K562 (cell line): ENCODE data around the gene TOMM6. TPM values are rescaled to one million over a fixed set of nuclear protein-coding genes. Genes with fewer than 3 reads are reported as not detected.
A peak's percentile ranks its signal among the peaks of the same experiment; 100 is the strongest.

Experiments
- C11orf30 ChIP-seq: fragments of 450-650 bp; IDR thresholded peaks from 2 replicates; pipeline ENCODE4 v1.6.1; 2016; ENCODE audit warnings: low read depth, mild to moderate bottlenecking
- FOXK2 ChIP-seq, 2 experiments: fragments of 450-650 bp; IDR thresholded peaks in 1 of 2; conservative IDR thresholded peaks in 1 of 2; 2 replicates each; pipeline ENCODE4 v1.6.1; 2016; ENCODE audit warnings: low read depth in 2 of 2, mild to moderate bottlenecking in 1 of 2
- GATA2 ChIP-seq: sonication (generic); formaldehyde crosslinking; IDR thresholded peaks from 2 replicates; pipeline ENCODE4 v1.4.0; 2020; ENCODE audit warnings: mild to moderate bottlenecking, missing genetic modification reagents
- HDGF ChIP-seq: fragments of 450-650 bp; IDR thresholded peaks from 2 replicates; pipeline ENCODE4 v1.6.1; 2016
- HNRNPUL1 ChIP-seq: fragments of 200-400 bp; formaldehyde crosslinking; IDR thresholded peaks from 2 replicates; pipeline ENCODE4 v1.6.1; 2017; ENCODE audit warnings: low read length
- KAT2B ChIP-seq: IDR thresholded peaks from one replicate; pipeline ENCODE4 v1.6.1; 2012; ENCODE audit warnings: low read depth, mild to moderate bottlenecking, control low read depth, inconsistent platforms, low read length, moderate library complexity
- KAT8 ChIP-seq: fragments of 450-650 bp; IDR thresholded peaks from 2 replicates; pipeline ENCODE4 v1.6.1; 2016; ENCODE audit warnings: low read depth, mild to moderate bottlenecking
- LCOR ChIP-seq: sonication (generic); formaldehyde crosslinking; IDR thresholded peaks from 2 replicates; pipeline ENCODE4 v1.8.0; 2022; ENCODE audit warnings: mild to moderate bottlenecking, missing genetic modification reagents
- MEF2D ChIP-seq: conservative IDR thresholded peaks from 2 replicates; pipeline ENCODE4 v1.6.1; 2016; ENCODE audit warnings: low read depth, missing genetic modification characterization, missing compliant biosample characterization
- NFE2 ChIP-seq: IDR thresholded peaks from 2 replicates; pipeline ENCODE4 v1.6.1; 2014; ENCODE audit warnings: antibody characterized with exemption, low read depth
- NFYB ChIP-seq: IDR thresholded peaks from 2 replicates; pipeline ENCODE4 v1.6.1; 2011; ENCODE audit warnings: mild to moderate bottlenecking, moderate library complexity; ENCODE audit not compliant: insufficient read length; ENCODE audit errors: extremely low read depth
- NRF1 ChIP-seq, 2 experiments: fragments of 450-650 bp; IDR thresholded peaks in 1 of 2; conservative IDR thresholded peaks in 1 of 2; 2 replicates each; pipeline ENCODE4 v1.6.1; 2014; ENCODE audit warnings: mild to moderate bottlenecking in 2 of 2
- SOX6 ChIP-seq: fragments of 450-650 bp; IDR thresholded peaks from 2 replicates; pipeline ENCODE4 v1.6.1; 2014; ENCODE audit warnings: mild to moderate bottlenecking
- TOE1 ChIP-seq, 2 experiments: fragments of 450-650 bp in 1 of 2; sonication (generic) in 1 of 2; formaldehyde crosslinking in 1 of 2; IDR thresholded peaks; 2 replicates each; pipeline versions ENCODE4 v1.7.1 to v1.8.0; 2016 to 2022; ENCODE audit warnings: borderline replicate concordance in 2 of 2, mild to moderate bottlenecking in 2 of 2, antibody characterized with exemption in 1 of 2, inconsistent platforms in 1 of 2, low read depth in 1 of 2, missing genetic modification reagents in 1 of 2, moderate library complexity in 1 of 2
- ZBTB7A ChIP-seq: IDR thresholded peaks from 2 replicates; pipeline ENCODE4 v1.6.1; 2011; ENCODE audit warnings: low read depth, mild to moderate bottlenecking, low read length, moderate library complexity, borderline replicate concordance; ENCODE audit not compliant: control insufficient read depth
- ZEB2 ChIP-seq: fragments of 450-650 bp; IDR thresholded peaks from 2 replicates; pipeline ENCODE4 v1.6.1; 2016
- ZFP36 ChIP-seq: fragments of 150-350 bp; IDR thresholded peaks from 2 replicates; pipeline ENCODE4 v1.6.1; 2018; ENCODE audit warnings: low read length, low read depth; ENCODE audit not compliant: partially characterized antibody
- ZNF347 ChIP-seq: fragments of 450-650 bp; formaldehyde crosslinking; IDR thresholded peaks from 2 replicates; pipeline ENCODE4 v1.4.0; 2020; ENCODE audit warnings: low read depth, mild to moderate bottlenecking, moderate library complexity
- polyA plus RNA-seq, 8 experiments: library from polyadenylated mRNA; depleted of rRNA in 4 of 8; stranded (reverse) in 5 of 8; unstranded in 3 of 8; fragments of >200 nt; fragmentation: Nextera tagmentation in 2 of 8; fragmentation: Illumina TruSeq in 1 of 8; extraction: Ambion mirVana in 2 of 8; extraction: Trizol in 1 of 8; gene quantifications; 2 replicates each; pipeline versions ENCODE4 v1.2.1 to v1.2.3, GENCODE V29; 2011 to 2014; ENCODE audit warnings: inconsistent platforms in 1 of 8, missing spikeins in 1 of 8
- total RNA-seq, 7 experiments: library from RNA; depleted of rRNA in 6 of 7; stranded (reverse); fragments of >200 nt in 6 of 7; fragmentation: Illumina TruSeq in 2 of 7; extraction: Trizol in 2 of 7; gene quantifications; 2 replicates each; pipeline versions ENCODE4 v1.2.1 to v1.2.3, GENCODE V29; 2011 to 2021; ENCODE audit warnings: low replicate concordance in 1 of 7
- TF ChIP-seq, protein P1 (sequence below): sonication (generic); formaldehyde crosslinking; IDR thresholded peaks from 2 replicates; pipeline ENCODE4 v1.8.1; 2023; ENCODE audit warnings: mild to moderate bottlenecking, missing genetic modification reagents
- TF ChIP-seq, protein P2 (sequence below): fragments of 250-450 bp; sonication (Bioruptor Pico); IDR thresholded peaks from 2 replicates; pipeline ENCODE4 v1.5.0; 2021
- TF ChIP-seq, protein P3 (sequence below): fragments of 450-650 bp; IDR thresholded peaks from 2 replicates; pipeline ENCODE4 v1.6.1; 2017; ENCODE audit warnings: antibody characterized with exemption
- TF ChIP-seq, protein P4 (sequence below), 2 experiments: fragments of 450-650 bp; IDR thresholded peaks; 2 replicates each; pipeline ENCODE4 v1.6.1; 2016

TOMM6 gene
- total and polyA plus RNA-seq, 9 of the 15 experiments (the other 6 are each of a cell fraction or from before 2014, with no cell fraction given): 380 to 2,097 (median 1,065) TPM

DNA sequence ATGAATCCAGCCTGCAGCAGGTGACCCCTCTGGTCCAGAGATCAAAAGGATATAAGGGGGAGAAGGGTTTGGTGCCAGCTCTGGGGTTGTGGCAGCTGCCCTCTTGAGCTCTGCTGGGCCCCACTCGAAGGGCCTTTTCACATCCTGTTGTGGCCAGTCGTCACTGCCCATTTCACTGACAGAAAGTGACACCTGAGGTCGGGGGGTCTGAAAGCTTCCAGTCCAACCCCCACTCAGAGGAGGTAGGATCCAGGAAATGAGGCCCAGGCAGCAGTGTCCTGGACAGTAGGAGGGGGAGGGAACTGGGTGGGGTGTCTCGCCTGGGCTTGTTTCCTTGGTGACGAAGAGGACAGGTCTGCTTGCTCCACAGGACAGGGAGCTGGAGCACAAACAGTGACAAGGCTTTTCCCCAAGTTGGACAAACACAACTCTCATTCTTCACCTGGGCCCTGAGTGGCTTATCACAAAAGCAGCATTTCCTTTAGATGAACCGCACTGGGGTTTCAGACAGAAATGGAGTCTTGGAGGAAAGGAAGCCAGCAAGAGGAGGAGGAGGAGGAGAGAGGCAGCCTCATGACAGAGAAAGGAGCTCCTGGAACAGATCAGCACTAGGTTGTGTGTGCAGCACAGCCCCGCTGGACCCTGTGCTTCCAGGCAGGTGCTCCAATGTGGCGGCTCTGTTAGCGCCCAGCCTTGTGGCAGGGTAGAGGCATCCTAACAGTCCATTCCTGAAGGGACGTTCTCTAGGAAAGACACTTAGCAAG, 18.8 kb upstream of the TOMM6 start (continued):
- TF ChIP-seq ZBTB7A: peak; percentile 31; the same call in 1 of the 2 replicates
- peak; percentile 49 for TF ChIP-seq C11orf30
- TF ChIP-seq, protein P1, sequence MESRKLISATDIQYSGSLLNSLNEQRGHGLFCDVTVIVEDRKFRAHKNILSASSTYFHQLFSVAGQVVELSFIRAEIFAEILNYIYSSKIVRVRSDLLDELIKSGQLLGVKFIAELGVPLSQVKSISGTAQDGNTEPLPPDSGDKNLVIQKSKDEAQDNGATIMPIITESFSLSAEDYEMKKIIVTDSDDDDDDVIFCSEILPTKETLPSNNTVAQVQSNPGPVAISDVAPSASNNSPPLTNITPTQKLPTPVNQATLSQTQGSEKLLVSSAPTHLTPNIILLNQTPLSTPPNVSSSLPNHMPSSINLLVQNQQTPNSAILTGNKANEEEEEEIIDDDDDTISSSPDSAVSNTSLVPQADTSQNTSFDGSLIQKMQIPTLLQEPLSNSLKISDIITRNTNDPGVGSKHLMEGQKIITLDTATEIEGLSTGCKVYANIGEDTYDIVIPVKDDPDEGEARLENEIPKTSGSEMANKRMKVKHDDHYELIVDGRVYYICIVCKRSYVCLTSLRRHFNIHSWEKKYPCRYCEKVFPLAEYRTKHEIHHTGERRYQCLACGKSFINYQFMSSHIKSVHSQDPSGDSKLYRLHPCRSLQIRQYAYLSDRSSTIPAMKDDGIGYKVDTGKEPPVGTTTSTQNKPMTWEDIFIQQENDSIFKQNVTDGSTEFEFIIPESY (CRISPR knock-in tag): peak; percentile 94
- TF ChIP-seq GATA2 (CRISPR knock-in tag): 0 out of 2 replicates have a peak, but pooled peaks have one; percentile 27
- no peak for TF ChIP-seq HDGF
- TF ChIP-seq, protein P2, sequence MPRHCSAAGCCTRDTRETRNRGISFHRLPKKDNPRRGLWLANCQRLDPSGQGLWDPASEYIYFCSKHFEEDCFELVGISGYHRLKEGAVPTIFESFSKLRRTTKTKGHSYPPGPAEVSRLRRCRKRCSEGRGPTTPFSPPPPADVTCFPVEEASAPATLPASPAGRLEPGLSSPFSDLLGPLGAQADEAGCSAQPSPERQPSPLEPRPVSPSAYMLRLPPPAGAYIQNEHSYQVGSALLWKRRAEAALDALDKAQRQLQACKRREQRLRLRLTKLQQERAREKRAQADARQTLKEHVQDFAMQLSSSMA (CRISPR knock-in tag): no peak
- no peak for TF ChIP-seq LCOR (CRISPR knock-in tag)
- TF ChIP-seq NRF1 (conservative IDR thresholded peaks at IDR 0.05 in 1 of 2, IDR thresholded peaks at IDR 0.05 in 1 of 2): peak; percentile 39 to 43; a peak in 2 of 4 replicates
- TF ChIP-seq HNRNPUL1: no peak
- TF ChIP-seq NFE2: peak; percentile 60
- TF ChIP-seq ZNF347: no peak
- TF ChIP-seq, protein P3, sequence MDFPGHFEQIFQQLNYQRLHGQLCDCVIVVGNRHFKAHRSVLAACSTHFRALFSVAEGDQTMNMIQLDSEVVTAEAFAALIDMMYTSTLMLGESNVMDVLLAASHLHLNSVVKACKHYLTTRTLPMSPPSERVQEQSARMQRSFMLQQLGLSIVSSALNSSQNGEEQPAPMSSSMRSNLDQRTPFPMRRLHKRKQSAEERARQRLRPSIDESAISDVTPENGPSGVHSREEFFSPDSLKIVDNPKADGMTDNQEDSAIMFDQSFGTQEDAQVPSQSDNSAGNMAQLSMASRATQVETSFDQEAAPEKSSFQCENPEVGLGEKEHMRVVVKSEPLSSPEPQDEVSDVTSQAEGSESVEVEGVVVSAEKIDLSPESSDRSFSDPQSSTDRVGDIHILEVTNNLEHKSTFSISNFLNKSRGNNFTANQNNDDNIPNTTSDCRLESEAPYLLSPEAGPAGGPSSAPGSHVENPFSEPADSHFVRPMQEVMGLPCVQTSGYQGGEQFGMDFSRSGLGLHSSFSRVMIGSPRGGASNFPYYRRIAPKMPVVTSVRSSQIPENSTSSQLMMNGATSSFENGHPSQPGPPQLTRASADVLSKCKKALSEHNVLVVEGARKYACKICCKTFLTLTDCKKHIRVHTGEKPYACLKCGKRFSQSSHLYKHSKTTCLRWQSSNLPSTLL: no peak
- TF ChIP-seq, protein P4, sequence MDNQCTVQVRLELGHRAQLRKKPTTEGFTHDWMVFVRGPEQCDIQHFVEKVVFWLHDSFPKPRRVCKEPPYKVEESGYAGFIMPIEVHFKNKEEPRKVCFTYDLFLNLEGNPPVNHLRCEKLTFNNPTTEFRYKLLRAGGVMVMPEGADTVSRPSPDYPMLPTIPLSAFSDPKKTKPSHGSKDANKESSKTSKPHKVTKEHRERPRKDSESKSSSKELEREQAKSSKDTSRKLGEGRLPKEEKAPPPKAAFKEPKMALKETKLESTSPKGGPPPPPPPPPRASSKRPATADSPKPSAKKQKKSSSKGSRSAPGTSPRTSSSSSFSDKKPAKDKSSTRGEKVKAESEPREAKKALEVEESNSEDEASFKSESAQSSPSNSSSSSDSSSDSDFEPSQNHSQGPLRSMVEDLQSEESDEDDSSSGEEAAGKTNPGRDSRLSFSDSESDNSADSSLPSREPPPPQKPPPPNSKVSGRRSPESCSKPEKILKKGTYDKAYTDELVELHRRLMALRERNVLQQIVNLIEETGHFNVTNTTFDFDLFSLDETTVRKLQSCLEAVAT (IDR thresholded peaks at IDR 0.05): 0 out of 4 replicates have a peak, but pooled peaks of 1 of the 2 experiments have one; percentile 7
- TF ChIP-seq NFYB: no peak
- TF ChIP-seq TOE1 (IDR thresholded peaks at IDR 0.05; ENCODE audit: borderline replicate concordance): no peak
- no peak for TF ChIP-seq TOE1 (CRISPR knock-in tag; IDR thresholded peaks at IDR 0.05; ENCODE audit: borderline replicate concordance, low read depth)
- no peak for TF ChIP-seq KAT2B
- no peak for TF ChIP-seq FOXK2 (conservative IDR thresholded peaks at IDR 0.05 in 1 of 2, IDR thresholded peaks at IDR 0.05 in 1 of 2; ENCODE audit: low read depth in 2 of 2)
- TF ChIP-seq SOX6: peak; percentile 53
- no peak for TF ChIP-seq KAT8
- no peak for TF ChIP-seq MEF2D
- peak; percentile 78 for TF ChIP-seq ZEB2
- TF ChIP-seq ZFP36: peak; percentile 28
